Epithelial cell of proximal tubule (primary cell): ENCODE measurements around the gene PTPRD. TPM values are rescaled to one million over a fixed set of nuclear protein-coding genes. Genes with fewer than 3 reads are reported as not detected.

Experiments used
- DNase-seq: peaks from one replicate; pipeline ENCODE4 v3.0.0-alpha.2; 2011; ENCODE audit warnings: low read depth
- H3K4me3 ChIP-seq: 2 replicates; pipeline ENCODE4 v1.5.1; 2011; ENCODE audit warnings: low read depth, mild to moderate bottlenecking, low read length
- CTCF ChIP-seq: conservative IDR thresholded peaks from 2 replicates; pipeline ENCODE4 v1.5.1; 2012; ENCODE audit warnings: low read depth, mild to moderate bottlenecking, low read length
- total RNA-seq: library from RNA; depleted of rRNA; stranded (reverse); fragments of >200 nt; gene quantifications from 2 replicates; pipeline ENCODE4 v1.2.3, GENCODE V29; 2015

The PTPRD gene
- total RNA-seq, 1 donor from 2014 or later, result 3.2 TPM

- TF ChIP-seq CTCF, result no peak
- DNase-seq, result no peak
- no peak overlapping the region for H3K4me3 ChIP-seq
These were observed 2040.6 kb downstream of the PTPRD start for GRCh38 chr9:8572209-8572608.

- TF ChIP-seq CTCF, result no peak
- DNase-seq, result no peak
- H3K4me3 ChIP-seq, result no peak overlapping the region
These were observed 2041.2 kb downstream of the PTPRD start for GRCh38 chr9:8571643-8572042.

GRCh38 chr9:8570776-8571175, 2042.0 kb downstream of the PTPRD start:
- no peak overlapping the region for H3K4me3 ChIP-seq
- DNase-seq, result no peak
- no peak for TF ChIP-seq CTCF

- no peak overlapping the region for H3K4me3 ChIP-seq
- no peak for DNase-seq
- TF ChIP-seq CTCF, result no peak
These were observed 2043.0 kb downstream of the PTPRD start for GRCh38 chr9:8569823-8570222.

- TF ChIP-seq CTCF, result no peak
- DNase-seq, result no peak
- H3K4me3 ChIP-seq, result no peak overlapping the region
These were observed 2044.7 kb downstream of the PTPRD start for GRCh38 chr9:8567963-8568579.

GRCh38 chr9:8564960-8565359, 2047.8 kb downstream of the PTPRD start:
- TF ChIP-seq CTCF, result no peak

More at GRCh38 chr9:8564960-8565359, 2047.8 kb downstream of the PTPRD start:
- no peak for DNase-seq
- H3K4me3 ChIP-seq, result no peak overlapping the region
